Keratinocyte (primary cell): ENCODE data around the gene GIMAP4. TPM values are rescaled to one million over a fixed set of nuclear protein-coding genes. Genes with fewer than 3 reads are reported as not detected.

Experiments
- DNase-seq: peaks from one replicate; pipeline ENCODE4 v3.0.0-alpha.2; 2011; ENCODE audit warnings: low read depth, missing footprints, low spot score
- FAIRE-seq: peaks from 2 replicates; lab custom pipeline; 2011; peaks lifted over from hg19 to GRCh38; lab: Jason Lieb, UNC
- H2AFZ ChIP-seq: 2 replicates; pipeline ENCODE4 v1.6.0; 2012; ENCODE audit warnings: low read length, control low read depth, inconsistent platforms; ENCODE audit not compliant: control insufficient read depth
- H3K27ac ChIP-seq: 2 replicates; pipeline ENCODE4 v1.5.1; 2011; ENCODE audit warnings: low read length; ENCODE audit not compliant: control insufficient read depth, insufficient read depth
- H3K27me3 ChIP-seq: 3 replicates; pipeline ENCODE4 v1.6.0; 2011; ENCODE audit warnings: low read length; ENCODE audit not compliant: control insufficient read depth, insufficient read depth; ENCODE audit errors: extremely low read depth
- H3K36me3 ChIP-seq, 2 experiments: 2 replicates in 1 of 2; 3 replicates in 1 of 2; pipeline ENCODE4 v1.5.1; 2011; ENCODE audit warnings: low read length in 2 of 2, mild to moderate bottlenecking in 1 of 2; ENCODE audit not compliant: control insufficient read depth in 2 of 2, insufficient read depth in 2 of 2; ENCODE audit errors: extremely low read depth in 1 of 2
- H3K4me1 ChIP-seq: 3 replicates; pipeline ENCODE4 v1.5.1; 2011; ENCODE audit warnings: low read length; ENCODE audit not compliant: control insufficient read depth, insufficient read depth; ENCODE audit errors: extremely low read depth
- H3K4me2 ChIP-seq: 3 replicates; pipeline ENCODE4 v1.6.0; 2011; ENCODE audit warnings: low read depth, low read length; ENCODE audit not compliant: control insufficient read depth, insufficient read depth; ENCODE audit errors: extremely low read depth
- H3K4me3 ChIP-seq, 3 experiments: fragments of 200-600 bp in 1 of 3; sonication (generic) in 1 of 3; 2 replicates in 2 of 3; 3 replicates in 1 of 3; pipeline ENCODE4 v1.5.1; 2011 to 2016; ENCODE audit warnings: low read length in 3 of 3, mild to moderate bottlenecking in 3 of 3, control low read depth in 2 of 3, inconsistent platforms in 1 of 3, low read depth in 1 of 3, mixed read lengths in 1 of 3, mixed run types in 1 of 3, moderate library complexity in 1 of 3; ENCODE audit not compliant: control insufficient read depth in 2 of 3, insufficient read depth in 2 of 3; ENCODE audit errors: extremely low read depth in 1 of 3
- H3K79me2 ChIP-seq: 2 replicates; pipeline ENCODE4 v1.6.0; 2012; ENCODE audit warnings: low read length; ENCODE audit not compliant: control insufficient read depth, insufficient read depth
- H3K9ac ChIP-seq: 3 replicates; pipeline ENCODE4 v1.6.0; 2011; ENCODE audit warnings: low read length; ENCODE audit not compliant: control insufficient read depth, insufficient read depth; ENCODE audit errors: extremely low read depth
- H3K9me1 ChIP-seq: 3 replicates; pipeline ENCODE4 v1.6.0; 2011; ENCODE audit warnings: low read length; ENCODE audit not compliant: control insufficient read depth, insufficient read depth; ENCODE audit errors: extremely low read depth
- H3K9me3 ChIP-seq: 2 replicates; pipeline ENCODE4 v1.5.1; 2012; ENCODE audit warnings: low read depth, low read length; ENCODE audit not compliant: control insufficient read depth
- H4K20me1 ChIP-seq: 3 replicates; pipeline ENCODE4 v1.6.0; 2011; ENCODE audit warnings: low read length; ENCODE audit not compliant: control insufficient read depth, insufficient read depth; ENCODE audit errors: extremely low read depth
- EZH2 ChIP-seq: IDR thresholded peaks from one replicate; pipeline ENCODE4 v1.6.1; 2012; ENCODE audit warnings: inconsistent platforms, mild to moderate bottlenecking, low read length, moderate library complexity
- dilution Hi-C: fragments of 300-500 bp; cut with MboI; formaldehyde crosslinking; loops from one replicate; pipeline ENCODE4 v1.7.0; 2020; ENCODE audit warnings: low sequenced_read_pairs; ENCODE audit not compliant: extremely low pct_ligation_motif_present
- polyA minus RNA-seq, 3 experiments: library from RNA; depleted of rRNA, polyadenylated mRNA; stranded (reverse); fragments of >200 nt; gene quantifications; 1 replicate in 1 of 3; 2 replicates in 1 of 3; 3 replicates in 1 of 3; pipeline ENCODE4 v1.2.3, GENCODE V29; 2011
- polyA plus RNA-seq, 5 experiments: library from polyadenylated mRNA; depleted of rRNA in 3 of 5; stranded (reverse) in 3 of 5; stranded (forward) in 1 of 5; unstranded in 1 of 5; fragments of >200 nt; gene quantifications; 1 replicate in 1 of 5; 2 replicates in 3 of 5; 3 replicates in 1 of 5; pipeline versions ENCODE4 v1.2.1 to v1.2.3, GENCODE V29; 2011 to 2012; ENCODE audit warnings: missing spikeins in 2 of 5, low read depth in 1 of 5, low replicate concordance in 1 of 5
- TF ChIP-seq, protein P1 (sequence below), 3 experiments: IDR thresholded peaks in 1 of 3; conservative IDR thresholded peaks in 1 of 3; optimal IDR thresholded peaks in 1 of 3; 2 replicates in 2 of 3; 3 replicates in 1 of 3; pipeline versions ENCODE3 to v1.5.1; 2011; ENCODE audit warnings: low read length in 3 of 3, mild to moderate bottlenecking in 3 of 3, moderate library complexity in 2 of 3, control low read depth in 1 of 3, inconsistent platforms in 1 of 3; ENCODE audit not compliant: insufficient read depth in 2 of 3; ENCODE audit errors: extremely low read depth in 1 of 3

The GIMAP4 gene
- polyA plus RNA-seq (0.07 TPM in 1 of 3 replicates, not detected in the others), polyA minus RNA-seq (not detected in 3 replicates)
- 0.16 TPM for polyA plus RNA-seq (2011; ENCODE audit: low read depth)
- polyA plus RNA-seq (2011; cell fraction: cytosol; rRNA removed): not detected in 2 replicates
- not detected in 2 replicates for polyA plus RNA-seq (2011; cell fraction: nucleus; rRNA removed)
- not detected in 2 replicates for polyA plus RNA-seq (2012; ENCODE audit: low replicate concordance)
- not detected for polyA minus RNA-seq (2011; cell fraction: cytosol; rRNA and poly(A)+ RNA removed)
- not detected in 2 replicates for polyA minus RNA-seq (2011; cell fraction: nucleus; rRNA and poly(A)+ RNA removed)

DNA sequence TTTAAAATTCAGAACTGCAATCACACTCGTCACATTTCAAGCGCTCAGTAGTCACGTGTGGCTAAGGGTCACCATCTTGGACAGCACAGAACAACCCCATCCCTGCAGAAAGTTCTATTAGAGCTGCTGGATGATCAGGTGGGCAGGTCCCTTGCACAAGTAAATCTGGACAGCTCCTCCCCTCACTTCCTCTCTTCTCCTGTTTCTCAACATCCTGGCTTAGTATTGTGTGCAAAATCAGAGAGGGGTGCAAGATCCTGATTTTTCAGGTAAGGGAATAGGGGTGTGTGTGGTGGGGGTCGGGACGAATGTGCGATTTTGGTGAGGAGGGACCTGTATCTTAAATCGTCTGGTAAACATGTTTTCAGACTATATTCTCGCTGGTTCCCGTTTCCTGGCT lies at the start of gene GIMAP4:
Gene GIMAP4, plus strand, starts transcription at position 222 of the 400 bp plus-strand sequence. CDS start 2,512 bp downstream, outside the sequence.
- Histone ChIP-seq H3K27me3 (peaks cover 5% of the 10 kb centered on the region), H3K4me3 (no peak within 1 kb of the TSS), H3K79me2 (no peaks in the 10 kb centered on the region), H3K9me1 (no peaks in the 10 kb centered on the region), H3K4me1 (no peaks in the 10 kb centered on the region), H3K4me2 (no peak within 1 kb of the TSS), H3K27ac (no peak within 1 kb of the TSS), H4K20me1 (no peaks in the 10 kb centered on the region), H2AFZ (no peak within 1 kb of the TSS), H3K9me3 (no peaks in the 10 kb centered on the region), H3K9ac (no peak within 1 kb of the TSS), H3K36me3 (no peaks in the 10 kb centered on the region)
- FAIRE-seq: no peak
- dilution Hi-C loops: no loop called here
- TF ChIP-seq EZH2: no peak
- TF ChIP-seq, protein P1, sequence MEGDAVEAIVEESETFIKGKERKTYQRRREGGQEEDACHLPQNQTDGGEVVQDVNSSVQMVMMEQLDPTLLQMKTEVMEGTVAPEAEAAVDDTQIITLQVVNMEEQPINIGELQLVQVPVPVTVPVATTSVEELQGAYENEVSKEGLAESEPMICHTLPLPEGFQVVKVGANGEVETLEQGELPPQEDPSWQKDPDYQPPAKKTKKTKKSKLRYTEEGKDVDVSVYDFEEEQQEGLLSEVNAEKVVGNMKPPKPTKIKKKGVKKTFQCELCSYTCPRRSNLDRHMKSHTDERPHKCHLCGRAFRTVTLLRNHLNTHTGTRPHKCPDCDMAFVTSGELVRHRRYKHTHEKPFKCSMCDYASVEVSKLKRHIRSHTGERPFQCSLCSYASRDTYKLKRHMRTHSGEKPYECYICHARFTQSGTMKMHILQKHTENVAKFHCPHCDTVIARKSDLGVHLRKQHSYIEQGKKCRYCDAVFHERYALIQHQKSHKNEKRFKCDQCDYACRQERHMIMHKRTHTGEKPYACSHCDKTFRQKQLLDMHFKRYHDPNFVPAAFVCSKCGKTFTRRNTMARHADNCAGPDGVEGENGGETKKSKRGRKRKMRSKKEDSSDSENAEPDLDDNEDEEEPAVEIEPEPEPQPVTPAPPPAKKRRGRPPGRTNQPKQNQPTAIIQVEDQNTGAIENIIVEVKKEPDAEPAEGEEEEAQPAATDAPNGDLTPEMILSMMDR (optimal IDR thresholded peaks at IDR 0.05 in 1 of 3, IDR thresholded peaks at IDR 0.05 in 1 of 3, conservative IDR thresholded peaks at IDR 0.05 in 1 of 3; ENCODE audit: extremely low read depth in 1 of 3, insufficient read depth in 2 of 3, low read length in 3 of 3): no peak
- DNase-seq: no peak

DNA sequence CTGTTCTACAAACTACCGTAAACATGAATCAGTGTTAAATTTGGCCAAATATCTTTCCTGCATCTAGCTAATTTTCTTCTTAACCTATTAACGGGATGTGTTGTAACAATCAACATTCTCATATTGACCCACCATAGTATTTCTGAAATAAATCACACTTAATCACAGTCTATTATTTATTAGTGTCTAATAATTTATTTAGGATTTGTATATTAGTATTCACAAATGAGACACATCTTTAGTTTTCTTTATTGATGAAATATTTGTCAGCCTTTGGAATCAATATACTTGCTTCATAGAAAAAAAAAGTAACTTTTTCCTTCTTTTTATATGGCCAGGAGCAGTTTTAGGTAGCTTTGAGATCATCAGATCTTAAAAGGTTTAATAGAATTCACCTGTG lies 47.9 kb upstream of the GIMAP4 start:
- no peaks in the 10 kb centered on the region for H3K9me1 ChIP-seq
- no peaks in the 10 kb centered on the region for H3K27me3 ChIP-seq
- H3K4me2 ChIP-seq: no peak overlapping the region
- H3K9me3 ChIP-seq: no peaks in the 10 kb centered on the region
- no peaks in the 10 kb centered on the region for H3K4me1 ChIP-seq
- no peaks in the 10 kb centered on the region for H3K79me2 ChIP-seq
- TF ChIP-seq, protein P1 (optimal IDR thresholded peaks at IDR 0.05 in 1 of 3, IDR thresholded peaks at IDR 0.05 in 1 of 3, conservative IDR thresholded peaks at IDR 0.05 in 1 of 3; ENCODE audit: extremely low read depth in 1 of 3, insufficient read depth in 2 of 3, low read length in 3 of 3): no peak
- no peak for TF ChIP-seq EZH2
- DNase-seq (no peak), FAIRE-seq (no peak)
- H3K27ac ChIP-seq: no peak overlapping the region
- H2AFZ ChIP-seq: no peak overlapping the region
- dilution Hi-C loops: no loop called here
- H3K4me3 ChIP-seq: no peak overlapping the region
- no peaks in the 10 kb centered on the region for H3K36me3 ChIP-seq
- no peaks in the 10 kb centered on the region for H4K20me1 ChIP-seq
- H3K9ac ChIP-seq: no peak overlapping the region
